GM12878 (cell line): Measurements from ENCODE around the gene BCR. TPM values are rescaled to one million over a fixed set of nuclear protein-coding genes. Genes with fewer than 3 reads are reported as not detected.

Experiments used
- ATAC-seq: fragments of 200-7000 bp; cut with Tn5 transposase; 3 replicates; pipeline ENCODE4 v1.9.1; 2020; ENCODE audit warnings: mild to moderate bottlenecking, moderate library complexity
- BruUV-seq: library from RNA; stranded (reverse); fragments of 400-500 nt; replicated peaks from 2 replicates; lab custom pipeline; 2021; lab: Mats Ljungman, UMichigan
- CTCF ChIA-PET: fragments of 300-600 bp; sonication (Branson Sonifier 250); formaldehyde crosslinking; extraction: SDS; loops from one replicate; lab custom pipeline; 2021; ENCODE audit warnings: inconsistent platforms; lab: Yijun Ruan, JAX
- POLR2A ChIA-PET: fragments of 350-600 bp; formaldehyde crosslinking; extraction: SDS; loops from one replicate; lab custom pipeline; 2021; ENCODE audit warnings: inconsistent platforms; lab: Charles Lee
- RAD21 ChIA-PET: fragments of 300-600 bp; sonication (Branson Sonifier 250); formaldehyde crosslinking; loops from one replicate; lab custom pipeline; 2023; ENCODE audit warnings: antibody characterized with exemption; ENCODE audit not compliant: unreplicated experiment; lab: Charles Lee
- SMC1A ChIA-PET: fragments of 300-600 bp; sonication (Branson Sonifier 250); formaldehyde crosslinking; loops from one replicate; lab custom pipeline; 2023; ENCODE audit not compliant: unreplicated experiment, uncharacterized antibody; lab: Charles Lee
- DNase-seq: peaks from one replicate; pipeline ENCODE4 v3.0.0-alpha.2; 2011; ENCODE audit warnings: low read depth, low spot score
- FAIRE-seq: peaks from 3 replicates; lab custom pipeline; 2011; peaks lifted over from hg19 to GRCh38; lab: Jason Lieb, UNC
- H2AFZ ChIP-seq: 2 replicates; pipeline ENCODE4 v1.6.0; 2011; ENCODE audit warnings: low read depth, low read length, control low read depth; ENCODE audit not compliant: control insufficient read depth
- H3K27ac ChIP-seq: 2 replicates; pipeline ENCODE4 v1.5.1; 2011; ENCODE audit warnings: control low read depth; ENCODE audit not compliant: control insufficient read depth, insufficient read depth
- H3K27me3 ChIP-seq, 2 experiments: replicated peaks in 1 of 2; 2 replicates each; pipeline versions ENCODE4 v1.6.0 to v1.6.1; 2011; ENCODE audit warnings: low read length in 1 of 2; ENCODE audit not compliant: control insufficient read depth in 2 of 2, insufficient read depth in 2 of 2
- H3K36me3 ChIP-seq, 2 experiments: 2 replicates each; pipeline ENCODE4 v1.5.1; 2011; ENCODE audit warnings: low read length in 1 of 2; ENCODE audit not compliant: control insufficient read depth in 2 of 2, insufficient read depth in 2 of 2
- H3K4me1 ChIP-seq: 2 replicates; pipeline ENCODE4 v1.6.1; 2011; ENCODE audit warnings: mild to moderate bottlenecking, low read length, moderate library complexity, mixed read lengths; ENCODE audit not compliant: control insufficient read depth, insufficient read depth
- H3K4me2 ChIP-seq: 2 replicates; pipeline ENCODE4 v1.6.0; 2011; ENCODE audit warnings: control low read depth; ENCODE audit not compliant: control insufficient read depth, insufficient read depth
- H3K4me3 ChIP-seq: fragments of 200-600 bp; sonication (generic); 2 replicates; pipeline ENCODE4 v1.5.1; 2016
- H3K79me2 ChIP-seq: 2 replicates; pipeline ENCODE4 v1.6.0; 2011; ENCODE audit warnings: low read length; ENCODE audit not compliant: control insufficient read depth, insufficient read depth
- H3K9ac ChIP-seq: 2 replicates; pipeline ENCODE4 v1.8.0; 2011; ENCODE audit warnings: low read length, control low read depth, mixed read lengths; ENCODE audit not compliant: control insufficient read depth, insufficient read depth
- H3K9me3 ChIP-seq: replicated peaks from 3 replicates; pipeline ENCODE4 v1.5.1; 2011; ENCODE audit warnings: mild to moderate bottlenecking, low read length; ENCODE audit not compliant: control insufficient read depth, insufficient read depth
- H4K20me1 ChIP-seq: 2 replicates; pipeline ENCODE4 v1.6.0; 2011; ENCODE audit not compliant: control insufficient read depth, insufficient read depth
- EGR1 ChIP-seq, 2 experiments: IDR thresholded peaks; 1 replicate in 1 of 2; 2 replicates in 1 of 2; pipeline ENCODE4 v1.6.1; 2011 to 2012; ENCODE audit warnings: low read depth in 2 of 2, low read length in 2 of 2, borderline replicate concordance in 1 of 2, mild to moderate bottlenecking in 1 of 2, moderate library complexity in 1 of 2
- FOXK2 ChIP-seq: fragments of 450-650 bp; IDR thresholded peaks from 2 replicates; pipeline ENCODE4 v1.6.1; 2017; ENCODE audit warnings: mild to moderate bottlenecking, moderate library complexity
- HDAC2 ChIP-seq: fragments of 200-600 bp; sonication (generic); IDR thresholded peaks from 2 replicates; pipeline ENCODE4 v1.6.1; 2017
- MEF2A ChIP-seq: IDR thresholded peaks from 2 replicates; pipeline ENCODE4 v1.6.1; 2011; ENCODE audit warnings: low read depth, mild to moderate bottlenecking, low read length, moderate library complexity; ENCODE audit not compliant: insufficient read depth
- MEF2B ChIP-seq: fragments of 450-650 bp; IDR thresholded peaks from 2 replicates; pipeline ENCODE4 v1.6.1; 2018; ENCODE audit warnings: mild to moderate bottlenecking, moderate library complexity; ENCODE audit not compliant: partially characterized antibody, poor library complexity, severe bottlenecking
- NFIC ChIP-seq: IDR thresholded peaks from 2 replicates; pipeline ENCODE4 v1.6.1; 2012; ENCODE audit warnings: low read depth, mild to moderate bottlenecking, inconsistent platforms, low read length, moderate library complexity
- RUNX3 ChIP-seq: IDR thresholded peaks from 2 replicates; pipeline ENCODE4 v1.6.1; 2012; ENCODE audit warnings: low read length, inconsistent platforms
- STAT3 ChIP-seq: IDR thresholded peaks from 2 replicates; pipeline ENCODE4 v1.6.1; 2011; ENCODE audit warnings: low read depth, low read length, improper control_type of control experiment
- WGBS: methylation state at CpG from one replicate; pipeline ENCODE4 v1.1.6; 2016; ENCODE audit warnings: low lambda C conversion rate; ENCODE audit not compliant: insufficient replicate concordance, insufficient coverage; ENCODE audit errors: missing lambda C conversion rate; 5-methylcytosine and 5-hydroxymethylcytosine counted together
- in situ Hi-C: fragments of 300-500 bp; cut with MboI; formaldehyde crosslinking; loops from 9 replicates; pipeline ENCODE4 v1.14.3; 2018; ENCODE audit warnings: mixed read lengths
- intact Hi-C: fragments of 100-400 bp; cut with micrococcal nuclease; formaldehyde crosslinking; loops from one replicate; pipeline ENCODE4 v1.14.2; 2022; ENCODE audit not compliant: unreplicated experiment
- polyA plus RNA-seq, 11 experiments: library from polyadenylated mRNA; depleted of rRNA in 4 of 11; unstranded in 6 of 11; stranded (reverse) in 5 of 11; fragments of >200 nt; fragmentation: Nextera tagmentation in 4 of 11; fragmentation: Illumina TruSeq in 1 of 11; extraction: Ambion mirVana in 4 of 11; extraction: Trizol in 1 of 11; gene quantifications; 1 replicate in 1 of 11; 2 replicates in 10 of 11; pipeline versions ENCODE4 v1.2.1 to v1.2.3, GENCODE V29; 2011 to 2016; ENCODE audit warnings: inconsistent platforms in 2 of 11, missing spikeins in 2 of 11, low read depth in 1 of 11
- total RNA-seq, 4 experiments: library from RNA; depleted of rRNA in 3 of 4; stranded (reverse); fragments of >200 nt in 3 of 4; fragmentation: Illumina TruSeq in 1 of 4; extraction: Trizol in 1 of 4; gene quantifications; 2 replicates each; pipeline versions ENCODE4 v1.2.1 to v1.2.3, GENCODE V29; 2013 to 2021

BCR gene
- total and polyA plus RNA-seq, 10 of the 15 experiments (the other 5 are each of a cell fraction or from before 2014, with no cell fraction given), result 1.7 to 64.7 (median 18.4) TPM

DNA sequence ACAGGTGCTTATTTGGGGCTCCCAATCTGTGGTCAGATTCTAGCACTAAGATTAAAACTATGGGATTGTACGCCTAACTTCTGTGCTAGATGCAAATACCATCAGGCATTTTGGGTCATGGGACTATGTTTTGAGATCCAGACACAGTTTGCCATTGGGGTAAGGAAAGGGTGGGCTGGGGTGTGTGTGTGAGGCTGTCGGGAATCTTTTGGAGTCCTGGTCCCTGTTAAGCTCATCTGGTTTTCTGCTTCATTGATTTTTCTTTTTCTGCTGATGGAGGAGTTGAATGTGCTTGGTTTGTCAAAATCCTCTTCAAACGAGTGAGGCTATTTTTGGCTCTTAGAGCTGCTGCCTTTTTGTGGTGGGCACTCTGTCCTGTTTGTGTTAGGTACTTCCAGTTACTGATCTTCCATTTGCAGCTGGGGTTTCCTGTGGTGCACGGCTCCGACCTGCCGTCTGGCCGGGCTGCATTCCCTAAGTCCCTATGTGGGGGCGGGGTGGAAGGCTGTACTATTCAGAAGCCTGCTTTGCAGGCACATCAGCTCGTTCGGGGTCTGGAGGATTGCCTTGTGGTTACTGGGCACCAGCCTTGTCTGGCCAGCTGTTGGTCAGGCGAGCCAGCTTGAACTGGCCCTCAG lies 2.9 kb downstream of the BCR start:
- H3K9me3 ChIP-seq, result no peaks in the 10 kb centered on the region
- no peak for ATAC-seq
- POLR2A ChIA-PET, result interaction anchor here (1.0 to 1.8 kb wide), 6 partner anchors 15 to 116 kb away, joined by 3 to 5 read pairs (median 3); partner anchors contain the start of gene RSPH14
- FAIRE-seq, result no peak
- H2AFZ ChIP-seq, result no peak overlapping the region
- H3K4me1 ChIP-seq, result peaks cover 44% of the 10 kb centered on the region
- H3K4me2 ChIP-seq, result peak overlapping the region; percentile 98
- intact Hi-C loops (loop anchor here (5.0 kb wide), 2 partner anchors 34 to 46 kb away; no protein-coding TSS in a partner anchor), in situ Hi-C loops (no loop called here)
- CTCF ChIA-PET, result interaction anchor here (0.8 to 2.6 kb wide), 12 partner anchors 30 to 229 kb away, joined by 3 to 23 read pairs (median 4); no protein-coding TSS in a partner anchor
- H3K27me3 ChIP-seq, result no peaks in the 10 kb centered on the region
- H3K9ac ChIP-seq, result peak overlapping the region; percentile 71
- H3K79me2 ChIP-seq, result peaks cover 65% of the 10 kb centered on the region
- no TSS peak for BruUV-seq
- H3K27ac ChIP-seq, result peak overlapping the region; percentile 50
- no peak for DNase-seq
- 58% methylated on average over 11 of the region's 11 CpGs for WGBS
- H3K4me3 ChIP-seq, result peak overlapping the region; percentile 76
- SMC1A ChIA-PET, result interaction anchor here (0.6 to 4.1 kb wide), 18 partner anchors 17 to 247 kb away, joined by 3 to 16 read pairs (median 3); no protein-coding TSS in a partner anchor
- H3K36me3 ChIP-seq, result peaks cover 0 to 8% of the 10 kb centered on the region in 2 experiments; a peak in 2 of 4 replicates
- RAD21 ChIA-PET, result interaction anchor here (1.0 to 13.6 kb wide), 6 partner anchors 36 to 226 kb away, joined by 3 to 167 read pairs (median 4); no protein-coding TSS in a partner anchor
- TF ChIP-seq FOXK2 (no peak), MEF2A (peak; percentile 78), EGR1 (IDR thresholded peaks at IDR 0.05; ENCODE audit: borderline replicate concordance in 1 of 2, low read depth in 2 of 2, low read length in 2 of 2) (0 out of 3 replicates have a peak, but pooled peaks of 1 of the 2 experiments have one; percentile 23), NFIC (no peak), RUNX3 (peak; percentile 53; the same call in 1 of the 2 replicates), HDAC2 (no peak), STAT3 (no peak), MEF2B (peak; percentile 59)
- H4K20me1 ChIP-seq, result peaks cover 5% of the 10 kb centered on the region; the same call in 1 of the 2 replicates
